Adrenal gland (tissue), 5 donors: ENCODE data around the gene LGALS3BP.

Source experiments
- POLR2A ChIP-seq, 2 donors: fragments of 450-650 bp; IDR thresholded peaks; one replicate each; pipeline ENCODE4 v1.6.1; 2017; ENCODE audit warnings: antibody characterized with exemption in 2 of 2, mild to moderate bottlenecking in 2 of 2, moderate library complexity in 1 of 2
- TF ChIP-seq, protein P1 (sequence below), 6 experiments: fragments of 450-650 bp in 4 of 6; fragments of 200-600 bp in 2 of 6; sonication (generic) in 1 of 6; IDR thresholded peaks; 1 replicate in 5 of 6; 2 replicates in 1 of 6; pipeline versions ENCODE4 v1.5.1 to v1.8.0; 2016 to 2021; ENCODE audit warnings: antibody characterized with exemption in 6 of 6, mild to moderate bottlenecking in 2 of 6, moderate library complexity in 1 of 6
- donor health status: DM: no; HTN: no; CAD: no.

DNA sequence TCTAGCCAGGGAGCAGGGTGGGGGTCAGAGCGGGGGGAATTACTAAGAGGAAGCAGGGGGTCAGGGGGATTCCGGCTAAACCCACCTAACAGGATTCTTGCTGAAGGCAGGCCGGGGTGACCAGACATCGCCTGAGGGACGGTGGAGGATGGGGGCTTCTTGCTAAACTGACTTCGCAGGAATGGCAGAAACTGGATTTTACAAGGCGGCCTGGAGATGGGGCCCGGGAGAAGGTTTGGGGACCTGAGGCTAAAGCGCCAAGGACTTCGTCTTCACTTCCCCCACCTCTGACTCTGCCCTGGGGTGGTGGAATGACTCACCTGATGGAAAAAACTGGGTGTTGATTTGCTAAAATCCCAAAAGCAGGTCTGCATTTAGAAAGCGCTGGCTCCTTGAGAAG is 23.5 kb downstream of the LGALS3BP start:
- TF ChIP-seq, protein P1, sequence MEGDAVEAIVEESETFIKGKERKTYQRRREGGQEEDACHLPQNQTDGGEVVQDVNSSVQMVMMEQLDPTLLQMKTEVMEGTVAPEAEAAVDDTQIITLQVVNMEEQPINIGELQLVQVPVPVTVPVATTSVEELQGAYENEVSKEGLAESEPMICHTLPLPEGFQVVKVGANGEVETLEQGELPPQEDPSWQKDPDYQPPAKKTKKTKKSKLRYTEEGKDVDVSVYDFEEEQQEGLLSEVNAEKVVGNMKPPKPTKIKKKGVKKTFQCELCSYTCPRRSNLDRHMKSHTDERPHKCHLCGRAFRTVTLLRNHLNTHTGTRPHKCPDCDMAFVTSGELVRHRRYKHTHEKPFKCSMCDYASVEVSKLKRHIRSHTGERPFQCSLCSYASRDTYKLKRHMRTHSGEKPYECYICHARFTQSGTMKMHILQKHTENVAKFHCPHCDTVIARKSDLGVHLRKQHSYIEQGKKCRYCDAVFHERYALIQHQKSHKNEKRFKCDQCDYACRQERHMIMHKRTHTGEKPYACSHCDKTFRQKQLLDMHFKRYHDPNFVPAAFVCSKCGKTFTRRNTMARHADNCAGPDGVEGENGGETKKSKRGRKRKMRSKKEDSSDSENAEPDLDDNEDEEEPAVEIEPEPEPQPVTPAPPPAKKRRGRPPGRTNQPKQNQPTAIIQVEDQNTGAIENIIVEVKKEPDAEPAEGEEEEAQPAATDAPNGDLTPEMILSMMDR (IDR thresholded peaks at IDR 0.05), result no peak
- no peak for TF ChIP-seq POLR2A (IDR thresholded peaks at IDR 0.05)
